RWPE1 (cell line): Measurements from ENCODE around the gene SEPTIN14.
"Not testable (repeated sequence)": the region's sequence is repeated elsewhere in the genome, so short reads cannot be mapped to it uniquely, and the experiment has no call there.

Experiments
- CTCF ChIA-PET: fragments of 350-600 bp; sonication (Branson Sonifier 250); formaldehyde crosslinking; extraction: SDS; loops from one replicate; lab custom pipeline; 2021; lab: Yijun Ruan, JAX
- POLR2A ChIA-PET: fragments of 400-600 bp; formaldehyde crosslinking; extraction: SDS; loops from one replicate; lab custom pipeline; 2020; ENCODE audit warnings: antibody characterized with exemption; ENCODE audit not compliant: low non-redundant PET; lab: Yijun Ruan, JAX
- DNase-seq: peaks from one replicate; pipeline ENCODE4 v3.0.0; 2012; ENCODE audit warnings: low spot score
- H3K27ac ChIP-seq: fragments of 450-650 bp; 2 replicates; pipeline ENCODE4 v1.5.1; 2017
- TF ChIP-seq, protein P1 (sequence below): fragments of 450-650 bp; conservative IDR thresholded peaks from 2 replicates; pipeline ENCODE4 v1.5.1; 2017; ENCODE audit warnings: low read depth, mild to moderate bottlenecking

Gene SEPTIN14

DNA sequence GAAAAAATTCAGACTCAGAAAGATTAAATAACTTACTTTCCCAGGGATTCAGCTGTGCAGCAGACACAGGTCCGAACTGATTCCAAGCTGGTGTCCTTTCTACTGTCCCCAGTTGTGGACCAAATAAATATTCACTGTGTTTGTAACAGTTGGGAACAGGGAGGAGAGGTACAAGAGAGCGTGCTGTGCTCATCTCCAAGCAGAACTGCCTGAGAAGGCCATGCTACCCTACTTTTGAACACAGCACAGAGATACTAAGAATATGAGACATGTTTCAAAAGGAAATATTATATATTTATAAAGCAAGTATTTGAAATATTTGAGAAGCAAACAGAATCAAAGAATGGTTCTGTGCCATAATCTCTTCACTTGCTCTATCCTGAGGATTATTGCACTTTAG lies at the start of gene SEPTIN14:
SEPTIN14 (minus strand) TSS at position 101 of the 400 bp plus-strand sequence. CDS start 756 bp downstream, outside the sequence.
- H3K27ac ChIP-seq, CTCF ChIA-PET, DNase-seq, POLR2A ChIA-PET: not testable (repeated sequence)

GRCh38 chr7:55903985-55904759 lies 41.6 kb upstream of the SEPTIN14 start:
- DNase-seq, result no peak
- POLR2A ChIA-PET, result no interaction called here
- CTCF ChIA-PET, result no interaction called here
- H3K27ac ChIP-seq, result no peak overlapping the region
- TF ChIP-seq, protein P1, sequence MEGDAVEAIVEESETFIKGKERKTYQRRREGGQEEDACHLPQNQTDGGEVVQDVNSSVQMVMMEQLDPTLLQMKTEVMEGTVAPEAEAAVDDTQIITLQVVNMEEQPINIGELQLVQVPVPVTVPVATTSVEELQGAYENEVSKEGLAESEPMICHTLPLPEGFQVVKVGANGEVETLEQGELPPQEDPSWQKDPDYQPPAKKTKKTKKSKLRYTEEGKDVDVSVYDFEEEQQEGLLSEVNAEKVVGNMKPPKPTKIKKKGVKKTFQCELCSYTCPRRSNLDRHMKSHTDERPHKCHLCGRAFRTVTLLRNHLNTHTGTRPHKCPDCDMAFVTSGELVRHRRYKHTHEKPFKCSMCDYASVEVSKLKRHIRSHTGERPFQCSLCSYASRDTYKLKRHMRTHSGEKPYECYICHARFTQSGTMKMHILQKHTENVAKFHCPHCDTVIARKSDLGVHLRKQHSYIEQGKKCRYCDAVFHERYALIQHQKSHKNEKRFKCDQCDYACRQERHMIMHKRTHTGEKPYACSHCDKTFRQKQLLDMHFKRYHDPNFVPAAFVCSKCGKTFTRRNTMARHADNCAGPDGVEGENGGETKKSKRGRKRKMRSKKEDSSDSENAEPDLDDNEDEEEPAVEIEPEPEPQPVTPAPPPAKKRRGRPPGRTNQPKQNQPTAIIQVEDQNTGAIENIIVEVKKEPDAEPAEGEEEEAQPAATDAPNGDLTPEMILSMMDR, result no peak

DNA sequence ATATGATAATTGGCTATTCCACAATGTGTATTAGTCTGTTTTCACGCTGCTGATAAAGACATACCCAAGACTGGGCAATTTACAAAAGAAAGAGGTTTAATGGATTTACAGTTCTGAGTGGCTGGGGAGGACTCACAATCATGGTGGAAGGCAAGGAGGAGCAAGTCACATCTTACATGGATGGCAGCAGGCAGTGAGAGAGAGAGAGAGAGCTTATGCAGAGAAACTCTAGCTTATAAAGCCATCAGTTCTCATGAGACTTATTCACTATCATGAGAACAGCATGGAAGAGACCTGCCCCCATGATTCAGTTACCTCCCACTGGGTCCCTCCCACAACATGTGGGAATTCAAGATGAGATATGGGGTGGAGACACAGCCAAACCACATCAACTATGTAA lies 38.5 kb upstream of the SEPTIN14 start:
- CTCF ChIA-PET, POLR2A ChIA-PET, DNase-seq, H3K27ac ChIP-seq: not testable (repeated sequence)

DNA sequence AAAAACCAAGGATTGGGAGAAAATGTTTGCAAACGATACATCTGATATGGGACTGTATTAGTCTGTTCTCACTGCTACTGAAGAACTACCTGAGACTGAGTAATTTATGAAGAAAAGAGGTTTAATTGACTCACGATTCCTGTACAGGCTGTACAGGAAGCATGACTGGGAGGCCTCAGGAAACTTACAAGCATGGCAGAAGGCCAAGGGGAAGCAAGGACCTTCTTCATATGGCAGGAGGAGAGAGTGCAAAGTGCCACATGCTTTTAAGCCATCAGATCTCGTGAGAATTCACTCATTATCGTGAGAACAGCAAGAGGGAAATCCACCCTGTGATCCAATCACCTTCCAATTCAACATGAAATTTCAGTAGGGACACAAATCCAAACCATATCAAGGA lies 35.7 kb upstream of the SEPTIN14 start:
- ChIA-PET CTCF (no interaction called here), POLR2A (no interaction called here)
- TF ChIP-seq, protein P1, result no peak
- DNase-seq, result no peak
- no peak overlapping the region for H3K27ac ChIP-seq

- no peak for DNase-seq
- H3K27ac ChIP-seq, result no peak overlapping the region
- CTCF ChIA-PET, result interaction anchor here (0.6 kb wide), 1 partner anchor 1523 kb away, joined by 3 read pairs; no protein-coding TSS in a partner anchor
- TF ChIP-seq, protein P1, result no peak
- POLR2A ChIA-PET, result no interaction called here
Observed at GRCh38 chr7:55895021-55895420, 32.5 kb upstream of the SEPTIN14 start.

DNA sequence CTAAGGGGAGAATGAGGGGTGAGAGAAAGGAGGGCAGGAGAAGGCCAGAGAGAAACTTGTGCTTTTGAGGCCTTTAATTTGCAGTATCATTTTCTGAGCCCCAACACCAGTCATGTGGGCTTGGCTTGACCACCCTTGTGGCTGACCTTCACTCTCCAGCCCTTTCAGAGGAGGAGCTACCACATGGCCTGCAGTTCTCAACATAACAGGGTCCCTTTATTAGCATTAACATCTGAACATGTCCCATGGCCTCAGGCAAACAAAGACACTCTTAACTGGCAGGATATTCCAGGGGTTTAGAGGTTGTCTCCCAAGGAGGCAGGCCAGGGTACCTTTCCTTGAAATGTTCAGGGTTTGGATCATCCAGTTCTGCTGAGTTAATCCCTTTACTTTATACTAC lies 31.4 kb upstream of the SEPTIN14 start:
- CTCF ChIA-PET, result no interaction called here
- TF ChIP-seq, protein P1, result no peak
- POLR2A ChIA-PET, result no interaction called here

DNA sequence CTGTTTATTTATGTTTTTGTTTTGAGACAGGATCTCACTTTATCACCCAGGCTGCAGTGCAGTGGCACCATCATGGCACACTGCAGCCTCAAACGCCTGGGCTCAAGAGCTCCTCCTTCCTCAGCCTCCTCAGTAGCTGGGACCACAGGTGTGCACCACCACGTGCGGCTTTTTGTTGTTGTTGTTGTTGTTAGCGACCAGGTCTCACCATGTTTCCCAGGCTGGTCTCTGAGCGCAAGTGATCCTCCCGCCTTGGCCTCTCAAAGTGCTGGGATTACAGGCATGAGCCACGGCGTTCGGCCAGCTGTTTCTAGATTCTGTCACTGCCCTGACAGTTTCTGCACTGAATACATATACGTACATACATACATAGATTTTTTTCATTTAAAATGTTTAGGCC lies 25.8 kb upstream of the SEPTIN14 start:
- DNase-seq, POLR2A ChIA-PET, CTCF ChIA-PET: not testable (repeated sequence)
- H3K27ac ChIP-seq, result peak overlapping the region; percentile 93

More for the DNA sequence above, 31.4 kb upstream of the SEPTIN14 start:
- no peak overlapping the region for H3K27ac ChIP-seq
- no peak for DNase-seq

- DNase-seq, result no peak
- ChIA-PET CTCF (no interaction called here), POLR2A (no interaction called here)
- TF ChIP-seq, protein P1, result no peak
- peak overlapping the region; percentile 93 for H3K27ac ChIP-seq
Observed at GRCh38 chr7:55887821-55888247, 25.3 kb upstream of the SEPTIN14 start.
